Measurements from ENCODE around the gene SLC30A1. TPM values are rescaled to one million over a fixed set of nuclear protein-coding genes. Genes with fewer than 3 reads are reported as not detected.

SLC30A1 gene
- polyA plus RNA-seq, 3 donors = 28.5 to 32.2 (median 31.4) TPM

DNA sequence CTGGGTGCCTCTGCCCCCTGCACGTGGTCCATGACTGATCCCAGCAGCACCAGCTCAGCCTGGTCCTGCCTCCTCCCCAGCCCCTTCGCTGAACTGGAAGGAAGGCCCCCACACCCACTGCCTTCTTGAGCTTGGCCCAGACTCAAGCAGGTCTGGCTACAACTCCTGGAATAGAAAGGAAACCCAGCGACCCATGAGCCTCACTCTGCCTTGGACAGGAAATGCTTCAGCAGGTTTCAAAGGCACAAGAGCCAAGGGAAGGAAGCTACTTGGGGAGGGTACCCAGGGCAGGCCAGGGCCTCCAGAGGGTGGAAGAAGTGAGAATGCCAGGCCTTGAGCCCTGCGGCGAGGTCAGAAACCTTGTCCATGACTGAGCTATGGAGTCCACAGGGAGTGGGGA lies 51.1 kb downstream of the SLC30A1 start:
- DNase-seq = no peak

DNA sequence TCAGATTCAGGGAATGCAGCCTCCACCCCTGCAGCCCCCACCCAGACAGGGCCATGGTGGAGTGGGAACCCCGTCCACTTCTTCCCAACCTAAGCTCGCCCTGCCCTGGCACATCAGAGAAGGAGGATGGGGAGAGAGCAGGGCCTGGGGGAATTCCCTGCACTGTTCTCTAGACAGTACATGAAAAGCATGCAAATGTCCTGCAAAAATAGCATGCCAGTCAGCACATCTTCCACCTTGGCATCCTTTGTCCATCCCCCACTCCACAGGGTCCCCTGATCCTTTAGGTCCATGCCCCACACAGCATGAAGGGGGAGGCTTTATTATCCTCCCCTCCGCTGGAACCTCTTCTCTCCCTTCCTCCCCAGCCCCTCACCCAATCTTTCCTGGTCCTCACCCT lies 52.0 kb downstream of the SLC30A1 start:
- DNase-seq = no peak

DNA sequence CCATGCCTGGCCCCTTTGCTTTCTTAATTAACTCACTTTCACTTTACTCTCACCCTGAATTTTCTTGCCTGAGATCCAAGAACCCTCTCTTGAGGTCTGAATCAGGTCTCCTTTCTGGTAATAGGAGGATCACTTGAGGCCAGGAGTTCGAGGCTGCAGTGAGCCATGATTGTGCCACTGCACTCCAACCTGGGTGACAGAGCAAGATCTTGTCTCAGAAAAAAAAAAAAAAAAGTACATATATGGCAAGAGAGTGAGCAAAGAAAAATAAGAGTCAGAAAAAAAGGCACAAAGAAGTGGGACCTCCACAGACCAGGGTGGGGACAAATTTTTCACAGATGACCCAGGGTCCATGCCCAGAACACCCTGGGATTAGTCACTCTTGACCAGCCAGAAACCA lies 52.9 kb downstream of the SLC30A1 start:
- no peak for DNase-seq

- DNase-seq = no peak
Observed at GRCh38 chr1:211525101-211525676, 53.8 kb downstream of the SLC30A1 start.

DNA sequence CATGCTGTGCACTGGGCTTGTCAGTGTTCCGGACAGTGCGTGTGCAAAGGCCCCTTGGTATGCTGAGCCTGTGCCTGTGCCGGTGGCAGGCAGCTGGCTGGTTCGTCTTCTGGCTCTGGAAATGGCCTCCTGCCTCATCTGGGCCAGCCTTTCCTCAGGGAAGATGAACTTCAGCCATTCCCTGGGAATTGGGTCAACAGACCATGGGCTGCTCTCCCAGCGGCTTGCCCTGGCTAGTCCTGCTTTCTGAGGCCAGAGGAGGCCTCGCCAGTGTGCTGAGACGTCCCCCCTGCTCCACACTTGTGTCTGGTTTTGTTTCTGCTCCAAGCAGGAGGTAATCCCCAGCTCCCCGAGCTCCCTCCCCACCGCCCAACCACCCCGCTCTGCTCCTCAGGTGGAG lies 54.4 kb downstream of the SLC30A1 start:
- no peak for DNase-seq

GRCh38 chr1:211522804-211523203 lies 56.2 kb downstream of the SLC30A1 start:
- no peak for DNase-seq

Other genes starting within 250 kb of the SLC30A1 start
- under 1 TPM; 0.22 to 0.57 (median 0.39) TPM for gene RD3, start 87.0 kb downstream of the SLC30A1 start, polyA plus RNA-seq (ENCODE audit: insufficient read length in 3 of 3)
- 10 to 100 TPM; 16.7 to 20.1 (median 18.4) TPM for gene NEK2, start 96.5 kb upstream of the SLC30A1 start, polyA plus RNA-seq (ENCODE audit: insufficient read length in 3 of 3)

Data from renal pelvis (tissue), 4 donors.